Measurements from ENCODE around the gene ZBTB9.

Gene ZBTB9

GRCh38 chr6:33454009-33454946 lies at the start of gene ZBTB9:
TSS of gene ZBTB9 (plus strand) at chr6:33454576. CDS start at chr6:33455101, 525 bp downstream.
- peak within 1 kb of the TSS; percentile 88 to 98 (median 96) for H3K4me2 ChIP-seq
- peaks cover 0 to 18% (median 0%) of the 10 kb centered on the region in 11 experiments; a peak in 4 of 22 replicates for H4K20me1 ChIP-seq
- H3K9me3 ChIP-seq (replicated peaks in 1 of 11) = 0 out of 22 replicates have a peak, but pooled peaks cover 0 to 4% (median 0%) of the 10 kb centered on the region in 11 experiments
- no peaks in the 10 kb centered on the region for H3K27me3 ChIP-seq
- no peak for TF ChIP-seq Cebpa-rat (IDR thresholded peaks at IDR 0.05)
- H3K9ac ChIP-seq = peak within 1 kb of the TSS; percentile 78 to 87 (median 84)
- peaks cover 10 to 42% (median 33%) of the 10 kb centered on the region in 11 experiments for H3K36me3 ChIP-seq
- H3K4me3 ChIP-seq = peak within 1 kb of the TSS; percentile 73 to 89 (median 82)
- H3K4me1 ChIP-seq = peaks cover 25 to 46% (median 34%) of the 10 kb centered on the region in 10 experiments
- peak within 1 kb of the TSS; percentile 37 to 79 (median 72); a peak in 21 of 22 replicates for H3K27ac ChIP-seq

- H3K9ac ChIP-seq = peak overlapping the region in 9 of 11 experiments; percentile 12 to 46 (median 28); a peak in 7 of 22 replicates
- H4K20me1 ChIP-seq = peaks cover 0 to 48% (median 18%) of the 10 kb centered on the region in 11 experiments; a peak in 12 of 22 replicates
- peaks cover 22 to 40% (median 33%) of the 10 kb centered on the region in 10 experiments for H3K4me1 ChIP-seq
- H3K4me3 ChIP-seq = no peak overlapping the region
- H3K27ac ChIP-seq = peak overlapping the region in 4 of 11 experiments; percentile 7 to 29 (median 17); a peak in 5 of 22 replicates
- no peaks in the 10 kb centered on the region for H3K27me3 ChIP-seq
- peaks cover 0 to 90% (median 88%) of the 10 kb centered on the region in 11 experiments; a peak in 18 of 22 replicates for H3K36me3 ChIP-seq
- peak overlapping the region in 10 of 11 experiments; percentile 4 to 53 (median 24); a peak in 14 of 22 replicates for H3K4me2 ChIP-seq
- no peak for TF ChIP-seq Cebpa-rat (IDR thresholded peaks at IDR 0.05)
- H3K9me3 ChIP-seq (replicated peaks in 1 of 11) = no peaks in the 10 kb centered on the region
Observed at GRCh38 chr6:33404884-33405283, 49.5 kb upstream of the ZBTB9 start.

DNA sequence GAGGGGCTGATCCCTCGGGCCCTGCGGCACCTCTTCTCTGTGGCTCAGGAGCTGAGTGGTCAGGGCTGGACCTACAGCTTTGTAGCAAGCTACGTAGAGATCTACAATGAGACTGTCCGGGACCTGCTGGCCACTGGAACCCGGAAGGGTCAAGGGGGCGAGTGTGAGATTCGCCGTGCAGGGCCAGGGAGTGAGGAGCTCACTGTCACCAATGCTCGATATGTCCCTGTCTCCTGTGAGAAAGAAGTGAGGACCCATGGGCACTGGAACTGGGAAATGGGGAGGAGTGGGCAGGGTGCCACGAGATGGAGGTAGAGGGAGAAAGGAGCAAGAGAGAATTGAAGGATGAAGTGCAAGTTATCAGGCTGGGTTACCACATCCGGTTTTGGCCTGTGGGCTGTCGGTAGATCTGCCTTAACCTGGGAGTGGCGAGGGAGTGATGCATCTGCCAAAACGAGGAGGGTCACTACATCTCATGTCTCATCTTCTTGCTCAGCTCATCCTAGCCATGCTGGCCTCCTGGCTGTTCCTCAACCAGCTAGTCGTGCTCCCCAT lies 48.9 kb upstream of the ZBTB9 start:
- H3K4me2 ChIP-seq = peak overlapping the region in 10 of 11 experiments; percentile 4 to 53 (median 21); a peak in 15 of 22 replicates
- H3K9ac ChIP-seq = peak overlapping the region in 9 of 11 experiments; percentile 12 to 46 (median 27); a peak in 7 of 22 replicates
- H3K4me3 ChIP-seq = no peak overlapping the region
- peak overlapping the region in 4 of 11 experiments; percentile 7 to 29 (median 17); a peak in 6 of 22 replicates for H3K27ac ChIP-seq
- H3K9me3 ChIP-seq (replicated peaks in 1 of 11) = no peaks in the 10 kb centered on the region
- no peak for TF ChIP-seq Cebpa-rat (IDR thresholded peaks at IDR 0.05)
- no peaks in the 10 kb centered on the region for H3K27me3 ChIP-seq
- peaks cover 0 to 84% (median 82%) of the 10 kb centered on the region in 11 experiments; a peak in 18 of 22 replicates for H3K36me3 ChIP-seq
- H3K4me1 ChIP-seq = peaks cover 23 to 40% (median 33%) of the 10 kb centered on the region in 10 experiments
- peaks cover 0 to 48% (median 18%) of the 10 kb centered on the region in 11 experiments; a peak in 12 of 22 replicates for H4K20me1 ChIP-seq

DNA sequence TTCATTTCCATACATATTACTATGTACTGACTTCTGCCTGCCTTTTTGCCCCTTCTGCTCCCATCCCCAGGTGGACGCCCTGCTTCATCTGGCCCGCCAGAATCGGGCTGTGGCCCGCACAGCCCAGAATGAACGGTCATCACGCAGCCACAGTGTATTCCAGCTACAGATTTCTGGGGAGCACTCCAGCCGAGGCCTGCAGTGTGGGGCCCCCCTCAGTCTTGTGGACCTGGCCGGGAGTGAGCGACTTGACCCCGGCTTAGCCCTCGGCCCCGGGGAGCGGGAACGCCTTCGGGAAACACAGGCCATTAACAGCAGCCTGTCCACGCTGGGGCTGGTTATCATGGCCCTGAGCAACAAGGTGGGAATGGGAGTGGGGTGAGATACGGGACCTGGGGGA lies 48.2 kb upstream of the ZBTB9 start:
- Histone ChIP-seq H3K9me3 (replicated peaks in 1 of 11) (no peaks in the 10 kb centered on the region), H3K27me3 (no peaks in the 10 kb centered on the region), H3K27ac (no peak overlapping the region; a peak in 1 of 22 replicates), H3K4me1 (peaks cover 23 to 40% (median 33%) of the 10 kb centered on the region in 10 experiments), H3K4me3 (no peak overlapping the region), H3K36me3 (peaks cover 0 to 78% (median 76%) of the 10 kb centered on the region in 11 experiments; a peak in 18 of 22 replicates), H3K9ac (peak overlapping the region in 4 of 11 experiments; percentile 18 to 41 (median 21); a peak in 2 of 22 replicates), H3K4me2 (peak overlapping the region in 2 of 11 experiments; percentile 47 to 49; a peak in 1 of 22 replicates), H4K20me1 (peaks cover 0 to 48% (median 18%) of the 10 kb centered on the region in 11 experiments; a peak in 12 of 22 replicates)
- TF ChIP-seq Cebpa-rat (IDR thresholded peaks at IDR 0.05) = no peak

DNA sequence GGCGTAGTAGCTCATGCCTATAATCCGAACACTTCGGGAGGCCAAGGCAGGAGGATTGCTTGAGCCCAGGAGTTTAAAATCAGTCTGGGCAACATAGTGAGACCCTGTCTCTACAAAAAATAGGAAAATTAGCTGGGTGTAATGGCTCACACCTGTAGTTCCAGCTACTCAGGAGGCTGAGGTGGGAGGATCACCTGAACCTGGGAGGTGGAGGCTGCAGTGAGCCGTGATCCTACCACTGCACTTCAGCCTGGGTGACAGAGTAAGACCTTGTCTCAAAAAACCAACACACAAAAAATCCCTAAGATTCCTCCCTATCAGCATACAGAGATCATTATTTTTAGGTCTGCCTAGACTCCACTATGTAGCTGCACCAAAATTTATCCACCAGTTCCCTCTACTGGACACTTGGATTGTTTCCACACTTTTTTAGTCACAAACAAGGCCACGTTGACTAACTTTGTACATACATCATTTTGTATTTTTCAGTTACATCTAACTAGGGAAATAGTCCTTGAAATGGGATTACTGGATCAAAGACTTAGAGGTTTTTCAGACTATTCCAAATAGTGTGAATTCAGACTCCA lies 47.2 kb upstream of the ZBTB9 start:
- Histone ChIP-seq H3K9ac (peak overlapping the region in 4 of 11 experiments; percentile 2 to 18 (median 5); a peak in 5 of 22 replicates), H3K4me1 (peaks cover 34 to 51% (median 42%) of the 10 kb centered on the region in 10 experiments), H3K27ac (no peak overlapping the region), H3K36me3 (peaks cover 0 to 68% (median 65%) of the 10 kb centered on the region in 11 experiments; a peak in 18 of 22 replicates), H3K4me2 (0 out of 22 replicates have a peak overlapping the region, but pooled peaks of 1 of the 11 experiments have one; percentile 43), H3K27me3 (no peaks in the 10 kb centered on the region), H4K20me1 (peaks cover 0 to 45% (median 18%) of the 10 kb centered on the region in 11 experiments; a peak in 13 of 22 replicates), H3K9me3 (replicated peaks in 1 of 11) (no peaks in the 10 kb centered on the region), H3K4me3 (no peak overlapping the region)
- no peak for TF ChIP-seq Cebpa-rat (IDR thresholded peaks at IDR 0.05)

DNA sequence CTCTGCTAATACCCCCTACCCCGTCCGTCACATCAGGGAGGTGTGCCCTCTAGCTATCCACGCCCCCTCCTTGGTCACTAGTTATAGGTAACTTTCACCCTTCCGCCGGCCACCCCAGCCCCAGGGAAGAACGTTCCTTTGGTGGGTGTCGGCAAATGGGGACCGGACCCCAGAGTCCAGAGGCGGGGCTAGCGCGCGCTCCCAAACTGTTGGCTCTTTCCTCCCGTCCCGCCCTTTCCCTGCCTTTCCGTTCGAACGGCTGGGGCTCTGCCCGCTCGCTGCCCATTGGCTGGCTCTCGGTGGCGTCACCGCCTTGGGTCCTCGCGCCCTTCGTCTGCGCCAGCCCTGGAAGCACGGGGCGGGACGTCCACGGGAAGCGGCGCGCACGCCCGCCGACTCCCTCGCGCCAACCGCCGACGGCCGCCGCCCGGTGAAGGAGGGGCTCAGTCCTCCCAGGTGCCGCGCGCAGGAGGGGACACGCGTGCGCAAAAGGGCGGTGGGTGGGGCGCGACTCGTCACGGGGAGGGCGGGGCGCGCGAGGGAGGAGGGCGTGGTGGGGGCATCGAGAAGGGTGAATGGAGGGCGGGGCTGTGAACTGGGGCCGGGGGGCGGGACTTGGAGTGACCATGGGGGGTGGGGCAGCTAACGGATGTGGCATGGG lies 44.2 kb upstream of the ZBTB9 start:
- Histone ChIP-seq H4K20me1 (peaks cover 5 to 43% (median 18%) of the 10 kb centered on the region in 11 experiments; a peak in 15 of 22 replicates), H3K27ac (peak overlapping the region; percentile 73 to 93 (median 84); a peak in 21 of 22 replicates), H3K4me3 (peak overlapping the region; percentile 73 to 86 (median 78)), H3K27me3 (no peaks in the 10 kb centered on the region), H3K4me2 (peak overlapping the region; percentile 85 to 97 (median 92)), H3K36me3 (peaks cover 26 to 67% (median 61%) of the 10 kb centered on the region in 11 experiments), H3K4me1 (peaks cover 55 to 62% (median 58%) of the 10 kb centered on the region in 10 experiments), H3K9me3 (replicated peaks in 1 of 11) (no peaks in the 10 kb centered on the region), H3K9ac (peak overlapping the region; percentile 78 to 90 (median 85))
- TF ChIP-seq Cebpa-rat (IDR thresholded peaks at IDR 0.05) = no peak

- Histone ChIP-seq H3K27me3 (no peaks in the 10 kb centered on the region), H3K4me3 (peak within 1 kb of the TSS; percentile 73 to 86 (median 78)), H3K4me2 (peak within 1 kb of the TSS; percentile 87 to 99 (median 95)), H3K9ac (peak within 1 kb of the TSS; percentile 78 to 90 (median 85)), H3K27ac (peak within 1 kb of the TSS; percentile 73 to 93 (median 84)), H3K4me1 (peaks cover 56 to 62% (median 60%) of the 10 kb centered on the region in 10 experiments), H3K36me3 (peaks cover 34 to 67% (median 61%) of the 10 kb centered on the region in 11 experiments), H4K20me1 (peaks cover 5 to 43% (median 18%) of the 10 kb centered on the region in 11 experiments; a peak in 13 of 22 replicates), H3K9me3 (replicated peaks in 1 of 11) (no peaks in the 10 kb centered on the region)
- TF ChIP-seq Cebpa-rat (IDR thresholded peaks at IDR 0.05) = no peak
Observed at GRCh38 chr6:33410711-33411631, 43.4 kb upstream of the ZBTB9 start, which contains the start of gene PHF1. TSS of gene PHF1 (plus strand) at chr6:33411014. CDS start at chr6:33412264, 1,250 bp downstream.

Data from BLaER1 treated with 17β-estradiol and CSF1 and Interleukin-3, amounts not matched to agents 10 nM and 100 nM (cell line).